ENCODE data around the gene HYI.
A peak's percentile ranks its signal among the peaks of the same experiment; 100 is the strongest.

Gene HYI

DNA sequence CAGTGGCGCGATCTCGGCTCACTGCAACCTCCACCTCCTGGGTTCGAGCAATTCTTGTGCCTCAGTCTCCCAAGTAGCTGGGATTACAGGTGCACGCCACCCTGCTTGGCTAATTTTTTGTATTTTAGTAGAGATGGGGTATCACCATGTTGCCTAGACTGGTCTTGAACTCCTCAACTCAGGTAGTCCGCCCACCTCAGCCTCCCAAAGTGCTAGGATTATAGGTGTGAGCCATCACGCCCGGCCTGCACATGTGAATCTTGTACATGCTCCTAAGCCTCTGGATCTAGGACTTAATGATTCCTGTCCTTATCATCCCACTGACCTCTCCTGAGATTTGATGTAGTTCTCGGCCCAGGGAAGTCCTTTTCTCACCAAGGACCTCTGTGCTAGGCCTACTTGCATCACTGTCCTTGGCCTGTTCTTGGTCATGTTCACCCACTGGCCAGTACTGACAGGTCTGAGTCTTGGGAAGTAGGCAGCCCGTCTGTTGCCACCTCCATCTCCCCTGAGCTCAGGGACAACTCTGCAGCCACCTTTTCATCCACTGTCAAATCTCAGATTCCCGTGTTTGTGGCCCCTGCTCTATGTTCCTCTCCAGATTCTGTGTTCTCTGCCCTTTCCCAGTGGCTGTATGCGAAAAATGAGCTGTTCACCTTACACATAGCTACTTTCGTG is 9.4 kb downstream of the HYI start:
- DNase-seq = no peak

DNA sequence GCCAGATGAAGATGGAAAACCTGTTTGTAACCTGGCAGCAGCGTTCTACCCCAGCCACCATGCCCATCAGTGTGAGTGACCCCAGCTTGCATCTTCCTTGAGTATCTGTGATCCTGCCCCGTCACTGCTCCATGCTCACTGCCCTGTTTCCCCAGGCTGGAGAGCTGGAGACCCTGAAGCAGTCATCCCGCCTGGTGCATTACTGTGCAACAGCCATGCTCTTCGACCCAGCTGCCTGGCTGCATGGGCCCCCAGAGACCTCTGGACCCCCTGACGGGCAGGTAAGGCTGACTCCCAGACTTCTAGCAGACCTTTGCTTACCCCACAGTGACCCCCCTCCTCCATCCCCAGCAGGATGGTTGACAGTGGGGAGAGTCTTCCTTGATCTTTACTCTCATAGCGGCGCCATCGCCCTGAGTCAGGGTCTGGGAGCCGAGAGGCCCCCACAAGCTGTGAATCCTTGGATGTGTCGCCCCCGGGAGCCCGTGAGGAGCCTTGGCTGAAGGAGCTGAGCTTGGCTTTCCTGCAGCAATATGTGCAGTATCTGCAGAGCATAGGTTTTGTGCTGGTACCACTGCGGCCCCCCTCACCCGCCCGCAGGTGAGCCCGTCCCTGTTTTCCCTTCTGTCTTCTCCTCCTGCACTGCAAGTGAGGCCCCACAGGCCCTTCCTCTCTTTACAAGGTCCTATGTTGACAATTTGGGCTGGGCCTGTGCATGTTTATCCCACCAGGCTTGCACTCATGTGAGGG is 10.4 kb downstream of the HYI start:
- no peak for DNase-seq

DNA sequence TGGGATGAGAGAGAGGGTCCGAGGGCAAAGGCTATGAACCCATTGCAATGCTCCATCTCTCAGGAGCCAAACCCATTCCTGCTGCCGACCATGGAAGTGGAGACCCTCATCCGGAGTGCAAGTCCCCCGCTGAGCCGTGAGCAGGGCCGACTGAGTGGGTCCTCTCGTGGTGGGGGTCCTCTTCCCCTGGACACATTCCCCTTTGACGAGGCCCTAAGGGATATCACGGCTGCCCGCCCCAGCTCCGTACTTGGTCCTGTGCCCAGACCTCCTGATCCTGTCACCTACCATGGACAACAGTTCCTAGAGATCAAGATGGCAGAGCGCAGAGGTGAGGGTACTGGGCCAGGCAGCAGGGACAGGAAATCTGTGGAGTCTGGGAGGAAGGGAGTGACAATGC is 11.0 kb downstream of the HYI start:
- no peak for DNase-seq

DNA sequence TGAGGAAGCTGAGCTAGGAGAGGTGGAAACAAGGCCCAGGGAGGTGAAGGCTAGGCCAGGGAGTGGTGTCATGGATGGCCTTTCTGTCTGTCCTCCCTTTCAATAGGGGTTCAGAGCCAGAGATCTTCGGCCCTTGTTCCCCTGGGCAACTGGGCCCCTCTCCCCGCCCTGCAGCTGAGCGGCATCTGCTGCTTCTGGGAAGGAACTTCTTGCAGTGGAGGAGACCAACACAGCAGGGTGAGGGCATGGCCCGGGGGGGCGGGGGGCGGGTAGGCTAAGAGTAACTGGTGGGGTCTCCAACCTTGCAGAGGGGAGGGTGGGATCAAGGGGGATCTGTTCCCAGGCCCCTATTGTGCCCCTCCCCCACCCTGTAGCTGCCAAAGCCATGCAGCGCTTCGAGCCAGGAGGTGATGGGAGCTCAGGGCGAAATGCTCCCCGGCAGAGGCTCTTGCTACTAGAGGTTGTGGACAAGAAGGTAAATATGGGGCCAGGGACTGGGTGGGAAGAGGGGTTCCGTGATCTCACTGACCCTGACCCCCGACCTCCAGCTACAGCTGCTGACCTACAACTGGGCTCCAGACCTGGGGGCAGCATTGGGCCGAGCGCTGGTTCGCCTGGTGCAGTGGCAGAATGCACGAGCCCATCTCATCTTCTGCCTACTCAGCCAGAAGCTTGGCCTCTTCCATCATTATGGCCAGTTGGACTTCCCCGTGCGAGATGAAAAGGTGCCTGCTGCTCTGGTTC is 11.7 kb downstream of the HYI start:
- DNase-seq = peak; percentile 41

DNA sequence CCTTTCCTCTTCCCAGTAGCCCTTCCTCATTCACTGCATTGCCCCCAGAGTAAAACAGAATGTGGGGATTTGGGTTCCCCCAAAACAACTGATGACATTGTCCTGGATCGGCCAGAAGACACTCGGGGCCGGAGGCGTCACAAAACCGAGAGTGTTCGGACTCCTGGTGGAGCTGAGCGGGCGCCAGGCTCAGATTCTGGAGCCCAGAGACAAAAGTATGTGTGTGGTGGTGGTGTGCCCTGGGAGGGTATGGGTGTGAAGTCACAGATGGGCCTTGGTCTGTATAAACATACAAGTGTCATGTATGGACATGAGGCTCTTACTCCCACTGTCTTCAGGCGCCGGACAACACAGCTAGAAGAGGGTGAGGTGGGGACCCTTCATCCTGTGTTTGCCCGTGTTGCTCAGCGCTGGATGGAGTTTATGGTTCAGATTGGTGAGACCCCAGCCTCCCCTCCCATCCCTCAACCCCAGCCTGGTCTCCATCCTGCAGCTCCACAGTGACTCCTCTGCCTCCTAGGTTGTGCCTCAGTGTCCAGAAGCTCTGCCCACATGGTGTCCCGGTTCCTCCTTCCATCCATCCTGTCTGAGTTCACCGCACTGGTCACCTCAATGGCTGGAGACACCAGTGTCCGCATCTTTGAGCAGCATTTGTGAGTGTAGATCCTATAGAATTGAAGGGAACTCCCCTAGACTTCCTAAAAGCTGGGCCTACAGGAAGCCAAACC is 12.4 kb downstream of the HYI start:
- peak; percentile 30 for DNase-seq

DNA sequence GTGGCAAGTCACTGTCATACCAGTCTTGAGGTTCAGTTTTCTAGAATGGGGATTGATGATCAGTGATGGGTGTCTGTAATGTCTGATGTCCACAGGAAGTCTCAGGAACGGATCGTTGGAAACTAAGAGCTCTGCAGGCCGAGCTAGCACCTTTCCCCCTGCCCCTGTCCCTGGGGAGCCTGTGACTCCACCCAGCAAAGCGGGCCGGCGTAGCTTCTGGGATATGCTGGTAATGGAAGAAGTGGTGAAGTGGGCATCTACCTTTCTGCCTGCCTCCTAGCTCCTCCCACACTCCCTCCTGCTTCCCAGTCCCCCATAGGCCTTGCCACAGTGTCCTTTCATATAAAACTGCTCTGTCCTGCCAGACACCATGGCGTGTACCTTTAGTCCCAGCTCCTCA is 13.4 kb downstream of the HYI start:
- peak; percentile 28 for DNase-seq

DNA sequence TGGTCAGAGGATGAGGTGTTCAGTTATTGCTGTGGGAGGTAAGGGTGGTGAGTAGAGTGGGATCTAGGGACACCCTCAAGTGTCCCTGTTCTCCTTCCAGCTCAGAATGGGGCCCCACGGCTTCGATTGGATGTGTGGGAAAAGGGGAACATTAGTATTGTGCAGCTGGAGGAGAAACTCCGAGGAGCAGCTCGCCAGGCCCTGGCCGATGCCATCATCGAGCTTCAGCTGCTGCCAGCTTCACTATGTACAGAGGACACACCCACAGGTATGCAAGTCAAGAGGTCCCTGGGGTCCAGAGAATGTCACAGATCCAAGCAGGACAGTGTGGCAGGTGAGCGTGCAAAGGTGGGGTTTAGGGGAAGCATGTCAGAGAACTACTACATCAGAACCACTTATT is 13.9 kb downstream of the HYI start:
- DNase-seq = no peak

DNA sequence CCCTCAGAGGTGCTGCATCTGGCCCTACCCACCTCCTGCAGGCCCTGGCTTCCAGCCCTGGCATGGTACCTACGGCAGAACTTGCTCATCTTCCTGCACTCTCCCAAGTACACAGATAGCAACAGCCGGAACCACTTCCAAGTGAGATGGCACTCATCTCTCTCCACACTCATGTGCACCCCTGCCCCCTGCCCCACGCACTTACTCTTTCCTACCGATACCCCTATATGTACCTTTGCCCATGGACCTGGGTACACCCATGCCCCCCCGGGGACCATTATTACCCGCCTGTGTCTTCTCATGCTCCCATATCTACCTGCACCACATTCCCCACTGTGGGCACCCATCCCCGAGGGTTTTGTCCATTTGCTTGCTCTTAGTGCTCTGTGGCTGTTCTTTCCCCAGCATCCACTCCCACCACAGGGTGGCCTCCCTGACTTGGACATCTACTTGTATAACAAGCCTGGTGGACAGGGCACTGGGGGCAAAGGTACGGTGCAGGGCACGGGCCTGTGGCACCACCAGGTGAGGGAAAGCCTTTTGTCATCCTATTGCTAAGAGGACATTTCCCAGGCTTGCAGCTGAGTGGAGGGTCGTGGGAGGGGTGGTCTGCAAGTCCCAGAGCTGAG is 14.7 kb downstream of the HYI start:
- no peak for DNase-seq

DNA sequence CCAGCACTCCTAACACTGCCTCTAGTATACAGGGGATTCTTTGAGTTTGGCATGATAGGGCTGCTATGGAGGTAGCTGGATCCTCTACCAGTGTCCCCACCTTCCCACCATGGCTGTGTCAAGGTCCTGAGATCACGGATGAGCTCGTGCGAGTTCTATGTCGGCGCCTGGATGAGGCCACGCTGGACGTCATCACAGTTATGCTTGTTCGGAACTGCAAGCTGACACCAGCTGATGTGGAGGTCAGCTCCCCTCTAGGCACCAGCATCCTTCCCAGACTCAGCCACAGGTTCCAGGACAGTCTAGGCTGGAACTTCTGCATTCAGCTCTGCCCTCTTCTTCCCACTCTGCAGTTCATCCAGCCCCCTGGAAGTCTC is 15.2 kb downstream of the HYI start:
- no peak for DNase-seq

DNA sequence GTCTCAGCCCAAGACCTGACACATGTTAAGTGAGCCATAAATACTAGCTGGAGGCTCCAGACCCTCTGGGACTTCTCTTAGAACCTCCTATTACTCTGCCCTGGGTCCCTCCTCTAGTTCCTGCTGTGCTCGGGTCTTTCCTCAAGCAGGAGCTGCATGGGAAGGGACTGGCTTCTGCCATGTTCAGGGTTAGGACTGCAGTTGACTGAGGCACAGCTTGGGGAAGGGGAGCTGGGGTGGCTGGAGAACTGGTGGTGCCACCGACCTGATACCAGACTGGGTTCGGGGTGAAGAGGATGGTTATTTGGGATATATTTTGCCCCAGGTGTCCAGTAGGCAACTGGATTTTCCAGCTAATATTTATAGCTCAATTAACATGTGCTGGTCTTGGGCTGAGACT is 15.7 kb downstream of the HYI start:
- DNase-seq = no peak

DNA sequence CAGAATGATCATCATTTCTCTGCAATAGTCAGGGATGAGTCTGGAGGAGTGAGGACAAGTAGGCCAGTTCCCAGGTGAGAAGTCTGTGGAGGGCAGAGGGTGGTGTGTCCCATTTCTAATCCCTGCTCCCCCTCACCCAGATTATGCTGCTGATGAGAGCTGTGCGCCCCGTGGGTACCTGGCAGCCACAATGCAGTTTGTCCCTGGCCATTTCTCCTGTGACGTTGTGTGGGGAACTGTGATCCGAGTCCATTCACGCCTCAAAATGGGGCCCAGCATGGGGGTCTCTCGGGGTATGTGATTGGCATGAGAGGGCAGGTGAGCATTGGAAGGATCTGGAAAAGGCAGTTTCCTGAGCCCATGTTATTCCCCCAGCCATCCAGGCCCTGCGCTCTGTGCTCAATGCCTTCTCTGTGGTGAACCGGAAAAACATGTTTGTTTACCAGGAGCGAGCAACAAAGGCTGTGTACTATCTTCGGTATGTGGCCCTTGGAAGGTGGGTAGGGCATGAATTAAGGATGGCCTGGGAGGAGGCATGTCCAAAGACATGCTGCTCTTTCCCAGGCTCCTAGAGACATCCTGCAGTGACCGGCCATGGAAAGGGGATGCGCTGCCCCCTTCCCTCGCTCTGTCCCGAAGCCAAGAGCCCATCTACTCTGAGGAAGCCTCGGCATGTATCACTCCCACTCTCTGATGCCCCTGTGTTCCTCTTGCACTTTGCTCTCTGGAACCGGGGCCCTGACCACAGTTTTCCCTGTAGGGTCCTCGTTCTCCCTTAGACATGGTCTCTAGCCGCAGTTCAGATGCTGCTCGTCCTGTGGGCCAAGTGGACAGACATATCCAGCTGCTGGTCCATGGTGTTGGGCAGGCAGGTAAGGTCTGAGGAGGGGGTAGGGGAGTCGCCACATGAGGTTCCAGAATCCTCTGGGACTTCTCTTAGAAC is 16.4 kb downstream of the HYI start:
- no peak for DNase-seq

DNA sequence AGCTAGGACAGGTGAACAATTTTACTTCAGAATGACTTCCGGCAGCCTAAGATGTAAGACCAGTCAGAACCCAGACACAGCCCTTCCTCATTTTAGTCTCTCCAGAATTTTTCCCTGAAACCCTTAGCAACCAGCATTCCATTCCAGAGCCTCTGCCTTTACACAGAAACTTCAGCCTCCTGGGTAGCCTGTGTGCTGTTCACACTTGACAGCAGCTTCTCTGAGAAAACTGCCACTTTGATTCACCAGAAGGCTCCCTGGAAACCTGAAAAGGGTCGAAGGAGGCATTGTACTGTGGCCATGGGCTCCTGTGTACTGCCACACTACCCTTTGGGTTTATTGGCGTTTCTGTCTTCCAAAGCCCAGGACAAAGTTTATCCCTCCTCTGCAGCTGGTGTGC is 17.4 kb downstream of the HYI start:
- DNase-seq = no peak

DNA sequence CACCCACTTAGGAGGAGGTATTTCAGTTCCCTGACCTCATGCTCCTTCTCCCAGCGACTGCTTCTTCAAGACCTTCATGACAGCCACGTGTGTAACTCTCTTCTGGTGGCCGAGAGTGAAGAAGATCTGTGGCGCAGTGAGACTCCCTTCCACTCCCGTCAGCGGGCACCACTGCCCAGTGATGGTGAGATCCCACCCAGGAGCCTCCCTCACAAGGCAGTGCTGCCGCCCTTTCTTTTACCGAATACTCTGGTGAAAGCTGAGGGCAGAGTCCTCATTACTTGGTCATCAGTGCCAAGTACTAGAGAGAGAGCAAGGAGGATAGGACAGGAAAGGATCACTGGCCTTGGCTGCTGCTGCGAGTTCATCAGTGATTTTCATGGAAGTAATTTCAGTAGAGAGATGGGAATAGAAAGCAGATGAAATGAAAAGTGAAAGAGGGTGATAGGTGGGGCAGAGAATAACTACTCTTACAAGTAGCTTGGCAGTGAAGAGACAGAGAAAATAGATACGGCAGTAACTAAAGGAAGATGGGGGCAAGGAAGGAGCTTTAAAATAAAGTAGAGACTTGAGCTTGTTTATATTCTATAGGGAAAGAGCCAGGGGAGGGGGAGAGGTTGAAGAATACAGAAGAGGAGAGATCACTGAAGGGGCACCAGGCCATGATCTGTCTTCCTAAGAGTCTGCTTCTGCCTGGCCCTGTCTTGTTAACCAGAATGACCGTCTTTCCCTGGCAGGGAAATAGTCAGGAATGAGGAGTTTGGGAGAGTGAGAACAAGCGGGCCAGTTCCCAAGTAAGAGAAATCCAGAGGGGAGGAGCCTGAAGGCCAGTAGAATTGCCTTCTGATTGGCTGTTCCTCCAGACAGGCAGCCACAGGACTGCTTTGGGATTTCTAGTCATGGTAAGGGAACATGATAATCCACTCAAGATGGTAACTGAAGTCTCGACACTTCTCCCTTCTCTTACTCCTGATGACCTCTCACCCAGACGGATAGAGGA is 18.3 kb downstream of the HYI start:
- DNase-seq = no peak

DNA sequence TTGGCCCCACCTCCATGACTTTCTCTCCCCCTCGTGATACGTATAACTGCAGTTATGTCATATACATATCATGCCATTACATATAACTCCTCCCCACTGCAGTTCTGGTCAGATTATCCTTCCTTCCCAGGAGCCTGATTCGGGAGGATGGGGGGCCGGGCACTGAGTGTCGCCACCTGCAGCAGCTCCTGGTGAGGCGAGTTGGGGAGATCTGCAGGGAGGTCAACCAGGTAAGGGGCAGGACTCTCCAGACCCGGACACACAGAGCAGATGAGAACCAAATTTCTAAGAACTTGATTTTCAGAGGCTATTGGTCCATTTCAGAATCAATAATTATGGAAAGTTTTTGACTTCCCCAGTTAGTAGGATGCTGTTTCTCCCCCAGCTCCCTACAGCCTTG is 19.5 kb downstream of the HYI start:
- no peak for DNase-seq

DNA sequence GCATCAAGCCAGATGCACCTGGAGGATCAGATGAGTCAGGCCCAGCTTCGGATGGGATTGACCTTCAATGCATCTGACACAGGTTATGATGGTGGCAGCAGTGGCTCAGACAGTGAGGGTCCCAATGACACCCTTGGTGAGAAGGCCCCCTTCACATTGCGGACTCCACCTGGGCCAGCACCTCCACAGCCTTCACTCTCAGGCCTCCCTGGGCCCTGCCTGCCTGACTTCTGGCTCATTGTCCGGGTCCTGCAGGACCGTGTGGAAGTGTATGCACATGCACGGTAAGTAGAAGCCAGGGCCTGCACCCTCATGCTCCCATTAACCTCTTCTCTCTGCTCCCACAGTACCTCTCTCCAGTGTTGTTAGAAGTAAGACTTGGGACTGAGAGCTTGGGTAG is 20.8 kb downstream of the HYI start:
- no peak for DNase-seq

DNA sequence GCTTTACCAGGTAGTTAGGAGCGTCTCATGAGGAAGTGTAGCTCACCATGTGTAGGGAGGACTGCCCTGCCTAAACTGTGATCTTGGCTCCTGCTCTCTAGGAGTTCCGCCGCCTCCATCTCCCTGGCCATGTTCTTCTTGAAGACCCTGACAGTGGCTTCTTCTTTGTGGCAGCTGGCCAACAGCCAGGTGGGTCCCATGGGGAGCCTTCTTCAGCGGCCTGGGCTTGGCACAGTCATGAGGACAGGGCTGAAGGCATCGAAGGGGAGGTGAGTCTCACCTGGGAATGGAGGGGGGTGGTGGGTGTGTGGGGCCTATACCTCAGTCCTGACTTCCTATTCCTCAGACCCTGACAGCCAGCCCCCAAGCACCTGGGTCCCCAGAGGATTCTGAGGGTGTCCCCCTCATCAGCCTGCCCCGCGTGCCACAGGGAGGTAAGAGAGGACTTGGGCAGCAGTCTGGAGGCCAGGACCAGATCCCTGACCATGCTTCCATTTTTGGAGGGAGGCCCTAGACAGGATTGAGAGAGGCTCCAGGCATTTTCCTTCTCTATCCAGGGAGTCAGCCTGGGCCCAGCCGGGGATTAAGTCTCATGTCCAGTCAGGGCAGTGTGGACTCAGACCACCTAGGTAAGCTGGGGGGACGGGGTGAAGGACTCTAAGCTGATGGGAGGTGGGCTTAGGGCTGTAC is 21.4 kb downstream of the HYI start:
- no peak for DNase-seq

DNA sequence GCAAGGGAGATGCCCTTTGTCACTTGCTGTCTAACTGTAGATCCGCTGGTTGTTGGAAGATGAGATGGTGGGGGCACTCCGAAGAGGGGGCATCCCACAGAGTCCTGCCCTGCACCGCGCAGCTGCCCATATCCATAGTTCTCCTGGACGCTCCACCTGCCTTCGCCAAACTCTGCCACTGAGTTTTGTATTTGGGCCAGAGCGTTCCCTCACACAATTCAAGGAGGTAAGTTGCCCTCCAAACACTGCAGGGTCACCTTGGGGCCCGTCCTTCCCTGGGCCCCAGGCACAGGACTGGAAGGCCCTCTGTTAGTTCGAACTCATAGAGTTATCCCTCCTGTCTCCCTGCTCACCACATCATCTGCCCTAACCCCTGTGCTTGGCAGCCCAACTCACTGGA is 22.1 kb downstream of the HYI start:
- no peak for DNase-seq

DNA sequence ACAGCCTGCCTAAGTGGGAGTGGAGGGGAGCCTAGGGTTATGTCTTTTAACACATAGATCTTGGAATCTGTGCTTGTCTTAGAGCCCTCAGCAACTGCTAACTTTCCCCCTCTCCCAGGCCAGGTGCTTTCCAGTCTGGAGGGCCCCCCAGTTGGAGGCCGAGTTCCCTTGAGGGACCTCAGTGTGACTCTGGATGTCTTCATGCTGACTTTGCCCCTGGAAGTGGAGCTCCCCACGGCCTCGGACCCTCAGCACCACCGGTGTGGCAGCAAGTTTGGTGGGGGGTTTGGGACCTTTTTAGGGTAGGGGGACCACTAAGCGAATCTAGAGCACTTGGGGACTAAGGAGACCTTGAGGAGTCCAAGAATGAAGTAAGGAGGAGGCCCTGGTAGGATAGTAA is 22.9 kb downstream of the HYI start:
- no peak for DNase-seq

DNA sequence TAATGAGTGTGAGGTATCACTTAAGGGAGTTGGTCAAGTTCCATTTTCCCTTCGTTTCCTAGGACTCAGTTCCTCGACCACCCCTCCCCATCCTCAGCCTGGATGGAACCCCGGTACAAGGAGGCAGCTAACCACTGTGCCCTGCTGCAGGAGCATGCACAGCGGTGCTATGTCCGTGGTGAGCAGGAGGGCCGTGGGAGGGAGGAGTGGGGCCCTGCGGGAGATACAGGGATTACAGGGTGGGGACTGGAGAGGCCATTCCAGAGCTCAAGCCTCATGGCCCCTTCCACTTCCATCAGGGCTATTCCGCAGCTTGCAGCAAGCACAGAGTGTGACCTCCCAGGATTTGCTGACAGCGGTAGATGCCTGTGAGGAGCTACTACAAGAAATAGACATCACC is 25.8 kb downstream of the HYI start:
- no peak for DNase-seq

DNA sequence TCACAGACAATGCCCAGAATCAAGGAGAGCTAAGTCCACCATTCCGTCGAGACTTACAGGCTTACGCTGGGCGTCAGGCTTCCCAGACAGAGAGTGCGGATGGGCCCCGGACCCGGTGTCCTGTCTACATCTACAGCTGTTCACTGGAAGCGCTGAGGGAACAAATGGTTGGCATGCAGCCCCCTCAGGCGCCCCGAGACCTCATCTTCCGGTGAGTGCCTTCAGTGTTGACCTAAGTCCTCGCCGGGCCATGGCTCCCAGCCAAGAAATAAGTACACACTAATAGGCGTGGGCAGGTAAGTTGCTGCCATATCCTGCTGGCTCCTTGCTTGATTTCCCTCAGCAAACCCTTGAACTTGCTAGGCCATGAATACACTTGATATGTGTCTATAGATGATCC is 26.2 kb downstream of the HYI start:
- no peak for DNase-seq

Data from activated CD8-positive, alpha-beta memory T cell treated with anti-CD3 and anti-CD28 coated beads, Interleukin-2, amount 50 U/mL, for 48 hours (primary cell).